IMR-90 (cell line): ENCODE data around the gene OSBPL2. TPM values are rescaled to one million over a fixed set of nuclear protein-coding genes. Genes with fewer than 3 reads are reported as not detected.

Source experiments
- ATAC-seq: fragments of 200-7000 bp; cut with Tn5 transposase; 2 replicates; pipeline ENCODE4 v1.9.1; 2020; ENCODE audit warnings: low read depth, mild to moderate bottlenecking, moderate library complexity
- BruUV-seq: library from RNA; stranded (reverse); fragments of 400-500 nt; replicated peaks from 2 replicates; lab custom pipeline; 2021; lab: Mats Ljungman, UMichigan
- CTCF ChIA-PET: fragments of 300-600 bp; formaldehyde crosslinking; extraction: SDS; loops from one replicate; lab custom pipeline; 2021; ENCODE audit warnings: antibody characterized with exemption; lab: Yijun Ruan, JAX
- POLR2A ChIA-PET: fragments of 300-600 bp; sonication (Branson Sonifier 250); formaldehyde crosslinking; loops from one replicate; lab custom pipeline; 2022; ENCODE audit warnings: antibody characterized with exemption; ENCODE audit not compliant: unreplicated experiment; lab: Charles Lee
- DNase-seq: peaks from one replicate; pipeline ENCODE4 v3.0.0; 2013
- H2AFZ ChIP-seq: replicated peaks from 2 replicates; pipeline ENCODE3; 2013; ENCODE audit warnings: low read length, mild to moderate bottlenecking; ENCODE audit not compliant: poor library complexity
- H2AK5ac ChIP-seq: 2 replicates; pipeline ENCODE4 v1.6.1; 2013; ENCODE audit warnings: low read depth, low read length, inconsistent platforms
- H2AK9ac ChIP-seq: replicated peaks from 2 replicates; pipeline ENCODE3; 2013; ENCODE audit warnings: mild to moderate bottlenecking, low read depth, low read length, moderate library complexity; ENCODE audit not compliant: poor library complexity
- H2BK120ac ChIP-seq: 2 replicates; pipeline ENCODE4 v1.6.1; 2013; ENCODE audit warnings: low read depth, low read length, inconsistent platforms
- H2BK15ac ChIP-seq: 3 replicates; pipeline ENCODE4 v1.6.1; 2013; ENCODE audit warnings: low read depth, low read length, inconsistent platforms
- H2BK20ac ChIP-seq: 2 replicates; pipeline ENCODE4 v1.6.1; 2013; ENCODE audit warnings: low read depth, mild to moderate bottlenecking, inconsistent platforms, low read length, moderate library complexity
- H2BK5ac ChIP-seq: 2 replicates; pipeline ENCODE4 v1.6.1; 2013; ENCODE audit warnings: mild to moderate bottlenecking, low read depth, low read length, inconsistent platforms; ENCODE audit not compliant: poor library complexity, severe bottlenecking
- H3K14ac ChIP-seq: replicated peaks from 2 replicates; pipeline ENCODE4 v1.6.1; 2013; ENCODE audit warnings: low read depth, low read length, inconsistent platforms
- H3K18ac ChIP-seq: 2 replicates; pipeline ENCODE4 v1.6.1; 2013; ENCODE audit warnings: low read depth, low read length, control low read depth
- H3K23ac ChIP-seq: 2 replicates; pipeline ENCODE4 v1.6.1; 2013; ENCODE audit warnings: low read depth, low read length, inconsistent platforms
- H3K27ac ChIP-seq: 2 replicates; pipeline ENCODE4 v1.5.1; 2013; ENCODE audit warnings: mild to moderate bottlenecking, control low read depth, low read length; ENCODE audit not compliant: insufficient read depth
- H3K27me3 ChIP-seq: 2 replicates; pipeline ENCODE4 v1.6.1; 2013; ENCODE audit warnings: low read length; ENCODE audit not compliant: control insufficient read depth, insufficient read depth
- H3K36me3 ChIP-seq: 2 replicates; pipeline ENCODE4 v1.6.1; 2013; ENCODE audit warnings: low read length, mixed read lengths; ENCODE audit not compliant: control insufficient read depth, insufficient read depth
- H3K4ac ChIP-seq: 2 replicates; pipeline ENCODE4 v1.6.1; 2013; ENCODE audit warnings: low read depth, low read length, inconsistent platforms
- H3K4me1 ChIP-seq: 2 replicates; pipeline ENCODE4 v1.6.1; 2013; ENCODE audit warnings: low read length, mixed read lengths; ENCODE audit not compliant: control insufficient read depth, insufficient read depth
- H3K4me2 ChIP-seq: 2 replicates; pipeline ENCODE4 v1.6.1; 2013; ENCODE audit warnings: low read depth, mild to moderate bottlenecking, control low read depth, low read length, moderate library complexity
- H3K4me3 ChIP-seq: 2 replicates; pipeline ENCODE4 v1.5.1; 2013; ENCODE audit warnings: low read depth, mild to moderate bottlenecking, control low read depth, low read length, moderate library complexity; ENCODE audit not compliant: insufficient read depth
- H3K56ac ChIP-seq: 2 replicates; pipeline ENCODE4 v1.6.1; 2013; ENCODE audit warnings: low read length, inconsistent platforms; ENCODE audit not compliant: insufficient read depth; ENCODE audit errors: extremely low read depth
- H3K79me1 ChIP-seq, 2 experiments: 2 replicates each; pipeline ENCODE4 v1.6.1; 2013; ENCODE audit warnings: low read length in 2 of 2, inconsistent platforms in 1 of 2, low read depth in 1 of 2
- H3K9ac ChIP-seq: 2 replicates; pipeline ENCODE4 v1.6.1; 2013; ENCODE audit warnings: low read depth, low read length, control low read depth
- H3K9me1 ChIP-seq: 2 replicates; pipeline ENCODE4 v1.6.1; 2013; ENCODE audit warnings: low read length, inconsistent platforms; ENCODE audit not compliant: insufficient read depth
- H3K9me3 ChIP-seq: 2 replicates; pipeline ENCODE4 v1.6.1; 2013; ENCODE audit warnings: low read length; ENCODE audit not compliant: control insufficient read depth, insufficient read depth
- H4K20me1 ChIP-seq: 2 replicates; pipeline ENCODE4 v1.6.1; 2013; ENCODE audit warnings: low read length, inconsistent platforms; ENCODE audit not compliant: insufficient read depth
- H4K5ac ChIP-seq: 2 replicates; pipeline ENCODE4 v1.6.1; 2013; ENCODE audit warnings: mild to moderate bottlenecking, low read depth, low read length, control low read depth
- H4K8ac ChIP-seq, 2 experiments: 2 replicates each; pipeline ENCODE4 v1.6.1; 2013; ENCODE audit warnings: low read depth in 2 of 2, low read length in 2 of 2, control low read depth in 1 of 2, inconsistent platforms in 1 of 2
- H4K91ac ChIP-seq: 2 replicates; pipeline ENCODE4 v1.6.1; 2013; ENCODE audit warnings: low read depth, low read length, inconsistent platforms; ENCODE audit not compliant: insufficient read depth
- MAFK ChIP-seq: IDR thresholded peaks from 2 replicates; pipeline ENCODE4 v1.6.1; 2012; ENCODE audit warnings: low read depth, low read length, improper control_type of control experiment
- RCOR1 ChIP-seq: IDR thresholded peaks from 2 replicates; pipeline ENCODE4 v1.6.1; 2012; ENCODE audit warnings: mild to moderate bottlenecking, low read length, improper control_type of control experiment; ENCODE audit not compliant: insufficient replicate concordance
- WGBS, 2 experiments: methylation state at CpG; one replicate each; pipeline versions ENCODE4 v1.1.5 to v1.1.7; 2013; ENCODE audit warnings: missing lambda C conversion rate in 2 of 2; ENCODE audit not compliant: insufficient read length in 1 of 2; ENCODE audit errors: extremely low coverage in 2 of 2; 5-methylcytosine and 5-hydroxymethylcytosine counted together
- dilution Hi-C: fragments of 300-500 bp; cut with HindIII; formaldehyde crosslinking; loops from one replicate; pipeline ENCODE4 v1.14.3; 2018; ENCODE audit warnings: low sequenced_read_pairs; ENCODE audit not compliant: unreplicated experiment
- in situ Hi-C: fragments of 300-500 bp; cut with MboI; formaldehyde crosslinking; loops from 3 replicates; pipeline ENCODE4 v1.14.3; 2019; ENCODE audit warnings: low sequenced_read_pairs, inconsistent platforms, mixed read lengths
- intact Hi-C: fragments of 100-400 bp; cut with micrococcal nuclease; formaldehyde crosslinking; loops from 2 replicates; pipeline ENCODE4 v1.10.0; 2022
- polyA plus RNA-seq, 3 experiments: library from polyadenylated mRNA; depleted of rRNA; stranded (reverse); fragments of >200 nt; gene quantifications; 2 replicates each; pipeline ENCODE4 v1.2.3, GENCODE V29; 2012; ENCODE audit warnings: low replicate concordance in 1 of 3
- total RNA-seq: library from RNA; depleted of rRNA; stranded (reverse); fragments of >200 nt; gene quantifications from 2 replicates; pipeline ENCODE4 v1.2.3, GENCODE V29; 2012

Gene OSBPL2
- total and polyA plus RNA-seq, 2 of the 4 experiments (the other 2 are of a cell fraction), result 19.3 to 27.6 TPM

- Histone ChIP-seq H2BK15ac (no peak overlapping the region), H3K36me3 (peaks cover 62% of the 10 kb centered on the region), H3K27me3 (no peaks in the 10 kb centered on the region), H3K14ac (no peak overlapping the region), H3K56ac (no peak overlapping the region), H3K4me3 (no peak overlapping the region), H4K20me1 (peaks cover 3% of the 10 kb centered on the region), H3K9me1 (no peaks in the 10 kb centered on the region), H3K18ac (no peak overlapping the region), H3K4me1 (no peaks in the 10 kb centered on the region), H4K8ac (no peak overlapping the region), H4K91ac (no peak overlapping the region), H2BK5ac (no peak overlapping the region), H2BK20ac (no peak overlapping the region), H3K9ac (no peak overlapping the region), H3K4me2 (no peak overlapping the region), H3K23ac (no peak overlapping the region), H2AFZ (no peak overlapping the region), H2AK5ac (no peak overlapping the region), H3K9me3 (no peaks in the 10 kb centered on the region), H3K4ac (no peak overlapping the region), H2BK120ac (no peak overlapping the region), H4K5ac (no peak overlapping the region), H2AK9ac (no peak overlapping the region), H3K79me1 (no peaks in the 10 kb centered on the region), H3K27ac (no peak overlapping the region)
- CTCF ChIA-PET, result no interaction called here
- no peak for TF ChIP-seq RCOR1
- no peak for TF ChIP-seq MAFK
- ATAC-seq (no peak), DNase-seq (no peak)
- in situ Hi-C loops (no loop called here), dilution Hi-C loops (no loop called here), intact Hi-C loops (no loop called here)
- POLR2A ChIA-PET, result no interaction called here
- WGBS, 2 experiments, result 96% methylated on average over 44 of the region's 60 CpGs; no CpG with 5 or more reads in 1 of the 2 experiments
- BruUV-seq, result no TSS peak
Measured at GRCh38 chr20:62311832-62312661, 73.7 kb downstream of the OSBPL2 start.
